Neural cell (in vitro differentiated cells): ENCODE results near the gene GRIPAP1.

Source experiments
- CTCF ChIP-seq: fragments of 450-650 bp; IDR thresholded peaks from 2 replicates; pipeline ENCODE4 v1.5.1; 2014; ENCODE audit warnings: antibody characterized with exemption, mild to moderate bottlenecking, moderate library complexity; ENCODE audit not compliant: poor library complexity, severe bottlenecking
- EZH2 ChIP-seq: fragments of 200-600, 300-800 bp; shearing (Covaris generic), sonication (generic); IDR thresholded peaks from 2 replicates; pipeline ENCODE4 v1.6.1; 2014; ENCODE audit warnings: antibody characterized with exemption, low read length, borderline replicate concordance, mild to moderate bottlenecking; ENCODE audit not compliant: insufficient read depth, poor library complexity, severe bottlenecking

- TF ChIP-seq EZH2 (no peak), CTCF (no peak)
Measured at GRCh38 chrX:48996969-48997368, 5.1 kb downstream of the GRIPAP1 start.
